ENCODE data around the gene CLSTN2.

GRCh38 chr3:140408252-140408651 lies 473.3 kb downstream of the CLSTN2 start:
- TF ChIP-seq CTCF (IDR thresholded peaks at IDR 0.05; ENCODE audit: control extremely low read depth in 1 of 3, insufficient read depth in 1 of 3, low read depth in 1 of 3, low read length in 3 of 3) (no peak), RBBP5 (IDR thresholded peaks at IDR 0.05; ENCODE audit: borderline replicate concordance, low read depth, low read length) (no peak), TAF1 (IDR thresholded peaks at IDR 0.05; ENCODE audit: low read depth, low read length) (no peak), CREB1 (IDR thresholded peaks at IDR 0.05) (no peak), BCL11A (IDR thresholded peaks at IDR 0.05; ENCODE audit: low read depth in 2 of 2, low read length in 2 of 2) (no peak), CEBPB (IDR thresholded peaks at IDR 0.05; ENCODE audit: low read depth, low read length) (no peak), POLR2AphosphoS5 (IDR thresholded peaks at IDR 0.05; ENCODE audit: low read depth, low read length) (no peak), SAP30 (IDR thresholded peaks at IDR 0.05; ENCODE audit: insufficient read depth, insufficient replicate concordance, low read length) (no peak), SIN3A (conservative IDR thresholded peaks at IDR 0.05 in 1 of 2, IDR thresholded peaks at IDR 0.05 in 1 of 2; ENCODE audit: low read depth in 1 of 2, low read length in 2 of 2) (no peak), RFX5 (IDR thresholded peaks at IDR 0.05; ENCODE audit: borderline replicate concordance, low read depth, low read length) (no peak), TEAD4 (IDR thresholded peaks at IDR 0.05; ENCODE audit: low read depth, low read length) (no peak)
- TF ChIP-seq, protein P1, sequence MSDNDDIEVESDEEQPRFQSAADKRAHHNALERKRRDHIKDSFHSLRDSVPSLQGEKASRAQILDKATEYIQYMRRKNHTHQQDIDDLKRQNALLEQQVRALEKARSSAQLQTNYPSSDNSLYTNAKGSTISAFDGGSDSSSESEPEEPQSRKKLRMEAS (IDR thresholded peaks at IDR 0.05), result no peak

All from H1 (cell line).